ENCODE data around the gene POLR3E. TPM values are rescaled to one million over a fixed set of nuclear protein-coding genes. Genes with fewer than 3 reads are reported as not detected.

POLR3E gene
- total and polyA plus RNA-seq, 2 donors (not counting 3 experiments of a cell fraction or from before 2014, with no cell fraction given): 48.3 to 62.2 TPM

DNA sequence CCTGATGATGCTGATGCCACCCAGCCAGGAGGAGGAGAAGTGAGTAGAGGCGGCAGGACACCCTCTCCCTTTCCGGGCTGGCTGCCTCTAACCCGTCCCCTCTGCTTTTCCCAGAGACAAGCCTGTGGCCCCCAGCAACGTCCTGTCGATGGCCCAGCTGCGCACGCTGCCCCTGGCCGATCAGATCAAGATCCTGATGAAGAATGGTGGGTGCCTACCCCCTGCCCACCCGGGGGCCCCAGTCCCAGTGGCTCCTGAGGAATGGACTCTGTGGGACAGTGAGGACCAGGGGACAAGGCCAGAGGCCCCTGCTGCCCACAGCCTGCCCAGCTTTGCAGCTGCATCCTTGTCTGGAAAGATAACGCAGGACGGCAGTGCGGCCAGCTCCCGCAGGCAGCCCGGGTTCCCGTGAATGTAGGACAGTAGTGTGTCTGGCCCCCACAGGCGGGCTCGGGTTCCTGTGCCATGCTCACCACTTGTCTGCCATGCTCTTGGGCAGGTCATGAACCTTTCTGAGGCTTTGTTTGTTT is 19.9 kb downstream of the POLR3E start:
- no TSS peak for BruUV-seq (replicated peaks)
- Histone ChIP-seq H3K9ac (replicated peaks; ENCODE audit: extremely low read depth, insufficient read depth, low read length) (no peak overlapping the region), H3K36me3 (ENCODE audit: control insufficient read depth in 2 of 2, extremely low read depth in 1 of 2, insufficient read depth in 2 of 2, low read length in 2 of 2) (peaks cover 6 to 28% of the 10 kb centered on the region in 2 experiments), H3K27ac (ENCODE audit: insufficient read depth, low read depth, low read length) (no peak overlapping the region), H3K9me3 (replicated peaks; ENCODE audit: control insufficient read depth, insufficient read depth, low read length) (no peaks in the 10 kb centered on the region), H2AFZ (ENCODE audit: low read depth, low read length) (no peak overlapping the region), H3K9me1 (replicated peaks; ENCODE audit: control insufficient read depth, extremely low read depth, insufficient read depth, low read length) (no peaks in the 10 kb centered on the region), H3K27me3 (ENCODE audit: control insufficient read depth in 2 of 2, insufficient read depth in 2 of 2, low read length in 2 of 2) (no peaks in the 10 kb centered on the region), H3K4me1 (ENCODE audit: control insufficient read depth, extremely low read depth, insufficient read depth, low read length) (peaks cover 14% of the 10 kb centered on the region), H3K4me2 (ENCODE audit: insufficient read depth, low read length) (no peak overlapping the region), H3K4me3 (replicated peaks in 1 of 3; ENCODE audit: insufficient read depth in 1 of 3, low read depth in 1 of 3, low read length in 3 of 3) (no peak overlapping the region), H4K20me1 (replicated peaks; ENCODE audit: control insufficient read depth, extremely low read depth, insufficient read depth, low read length) (no peaks in the 10 kb centered on the region), H3K79me2 (ENCODE audit: control insufficient read depth, insufficient read depth, low read length) (peaks cover 3% of the 10 kb centered on the region)
- dilution Hi-C loops (cut with MboI; ENCODE audit: extremely low pct_ligation_motif_present, low sequenced_read_pairs): no loop called here
- intact Hi-C loops (cut with micrococcal nuclease): no loop called here
- no peak for DNase-seq (ENCODE audit: low read depth, low spot score)
- FAIRE-seq: no peak
- CTCF ChIA-PET: no interaction called here
- no peak for TF ChIP-seq POLR2AphosphoS5 (IDR thresholded peaks at IDR 0.05; ENCODE audit: insufficient read depth, low read depth, low read length)
- TF ChIP-seq JUN (IDR thresholded peaks at IDR 0.05; ENCODE audit: borderline replicate concordance, insufficient read depth, insufficient read length, low read depth): no peak
- TF ChIP-seq MYC (IDR thresholded peaks at IDR 0.05; ENCODE audit: low read depth, low read length): no peak
- no peak for TF ChIP-seq POLR2A (IDR thresholded peaks at IDR 0.05; ENCODE audit: low read depth, low read length)
- TF ChIP-seq, protein P1, sequence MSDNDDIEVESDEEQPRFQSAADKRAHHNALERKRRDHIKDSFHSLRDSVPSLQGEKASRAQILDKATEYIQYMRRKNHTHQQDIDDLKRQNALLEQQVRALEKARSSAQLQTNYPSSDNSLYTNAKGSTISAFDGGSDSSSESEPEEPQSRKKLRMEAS (IDR thresholded peaks at IDR 0.05; ENCODE audit: insufficient read depth, insufficient read length): no peak
- no peak for TF ChIP-seq EZH2 (IDR thresholded peaks at IDR 0.05; ENCODE audit: borderline replicate concordance, low read depth, low read length, severe bottlenecking)
- TF ChIP-seq FOS (IDR thresholded peaks at IDR 0.05; ENCODE audit: borderline replicate concordance, insufficient read depth, low read length): no peak
- TF ChIP-seq GATA2 (IDR thresholded peaks at IDR 0.05; ENCODE audit: insufficient read depth, insufficient read length, low read depth, low read length): no peak
- TF ChIP-seq, protein P2, sequence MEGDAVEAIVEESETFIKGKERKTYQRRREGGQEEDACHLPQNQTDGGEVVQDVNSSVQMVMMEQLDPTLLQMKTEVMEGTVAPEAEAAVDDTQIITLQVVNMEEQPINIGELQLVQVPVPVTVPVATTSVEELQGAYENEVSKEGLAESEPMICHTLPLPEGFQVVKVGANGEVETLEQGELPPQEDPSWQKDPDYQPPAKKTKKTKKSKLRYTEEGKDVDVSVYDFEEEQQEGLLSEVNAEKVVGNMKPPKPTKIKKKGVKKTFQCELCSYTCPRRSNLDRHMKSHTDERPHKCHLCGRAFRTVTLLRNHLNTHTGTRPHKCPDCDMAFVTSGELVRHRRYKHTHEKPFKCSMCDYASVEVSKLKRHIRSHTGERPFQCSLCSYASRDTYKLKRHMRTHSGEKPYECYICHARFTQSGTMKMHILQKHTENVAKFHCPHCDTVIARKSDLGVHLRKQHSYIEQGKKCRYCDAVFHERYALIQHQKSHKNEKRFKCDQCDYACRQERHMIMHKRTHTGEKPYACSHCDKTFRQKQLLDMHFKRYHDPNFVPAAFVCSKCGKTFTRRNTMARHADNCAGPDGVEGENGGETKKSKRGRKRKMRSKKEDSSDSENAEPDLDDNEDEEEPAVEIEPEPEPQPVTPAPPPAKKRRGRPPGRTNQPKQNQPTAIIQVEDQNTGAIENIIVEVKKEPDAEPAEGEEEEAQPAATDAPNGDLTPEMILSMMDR (IDR thresholded peaks at IDR 0.05; ENCODE audit: extremely low read depth in 1 of 2, insufficient read depth in 1 of 2, low read depth in 1 of 2, low read length in 2 of 2): no peak
- POLR2A ChIA-PET: no interaction called here
